Suprapubic skin (tissue), 3 donors: ENCODE measurements around the gene ATXN7L1.

ENCODE experiments used
- CTCF ChIP-seq, 2 donors: fragments of 200-600 bp in 1 of 2; fragments of 450-650 bp in 1 of 2; sonication (generic) in 1 of 2; IDR thresholded peaks; one replicate each; pipeline ENCODE4 v1.5.1; 2016 to 2019; ENCODE audit warnings: antibody characterized with exemption in 2 of 2, mild to moderate bottlenecking in 1 of 2, moderate library complexity in 1 of 2
- EP300 ChIP-seq: sonication (generic); formaldehyde crosslinking; IDR thresholded peaks from one replicate; pipeline ENCODE4 v1.6.1; 2017; ENCODE audit warnings: antibody characterized with exemption
- POLR2A ChIP-seq, 2 donors: fragments of 450-650 bp; IDR thresholded peaks; one replicate each; pipeline ENCODE4 v1.6.1; 2017; ENCODE audit warnings: antibody characterized with exemption in 2 of 2, mild to moderate bottlenecking in 2 of 2, moderate library complexity in 2 of 2

- TF ChIP-seq EP300 (no peak), CTCF (IDR thresholded peaks at IDR 0.05) (no peak), POLR2A (IDR thresholded peaks at IDR 0.05) (no peak)
Observed at GRCh38 chr7:105640956-105641810, 235.2 kb downstream of the ATXN7L1 start.
